Liver (tissue), 9 donors: Measurements from ENCODE around the gene LLGL2. TPM values are rescaled to one million over a fixed set of nuclear protein-coding genes. Genes with fewer than 3 reads are reported as not detected.

Source experiments
- DNase-seq: peaks from one replicate; pipeline ENCODE4 v3.0.0-alpha.2; 2017; ENCODE audit warnings: low spot score
- H3K27ac ChIP-seq, 2 donors: one replicate each; pipeline ENCODE4 v1.7.0; 2013; ENCODE audit warnings: inconsistent platforms in 2 of 2, low read length in 2 of 2, control low read depth in 1 of 2, low read depth in 1 of 2, mild to moderate bottlenecking in 1 of 2
- H3K27me3 ChIP-seq, 4 donors: one replicate each; pipeline versions ENCODE4 v1.6.1 to v1.7.0; 2013; ENCODE audit warnings: low read length in 3 of 4, inconsistent platforms in 1 of 4, mild to moderate bottlenecking in 1 of 4, moderate library complexity in 1 of 4; ENCODE audit not compliant: control insufficient read depth in 4 of 4, insufficient read depth in 4 of 4
- H3K36me3 ChIP-seq, 4 donors: one replicate each; pipeline versions ENCODE4 v1.6.1 to v1.7.0; 2013; ENCODE audit warnings: low read length in 3 of 4, mild to moderate bottlenecking in 3 of 4, low read depth in 1 of 4, moderate library complexity in 1 of 4; ENCODE audit not compliant: control insufficient read depth in 4 of 4, insufficient read depth in 3 of 4
- H3K4me1 ChIP-seq, 4 donors: one replicate each; pipeline versions ENCODE4 v1.6.1 to v1.7.0; 2013; ENCODE audit warnings: low read length in 3 of 4, mild to moderate bottlenecking in 3 of 4, moderate library complexity in 1 of 4; ENCODE audit not compliant: control insufficient read depth in 4 of 4, insufficient read depth in 4 of 4
- H3K4me3 ChIP-seq, 3 donors: one replicate each; pipeline versions ENCODE4 v1.6.1 to v1.7.0; 2013; ENCODE audit warnings: low read length in 3 of 3, control low read depth in 1 of 3, low read depth in 1 of 3, mild to moderate bottlenecking in 1 of 3
- H3K9ac ChIP-seq, 2 donors: one replicate each; pipeline ENCODE4 v1.7.0; 2013; ENCODE audit warnings: low read length in 2 of 2, mild to moderate bottlenecking in 2 of 2, moderate library complexity in 2 of 2, control low read depth in 1 of 2, low read depth in 1 of 2
- H3K9me3 ChIP-seq, 4 donors: one replicate each; pipeline versions ENCODE4 v1.6.1 to v1.7.0; 2013; ENCODE audit warnings: low read length in 3 of 4; ENCODE audit not compliant: control insufficient read depth in 4 of 4
- ATF3 ChIP-seq: IDR thresholded peaks from 2 replicates; pipeline ENCODE4 v1.6.1; 2016; ENCODE audit warnings: antibody characterized with exemption
- CTCF ChIP-seq: fragments of 150-350 bp; IDR thresholded peaks from 2 replicates; pipeline ENCODE4 v1.5.1; 2017; ENCODE audit warnings: improper control_type of control experiment, low read depth, low read length; ENCODE audit not compliant: missing input control
- EGR1 ChIP-seq, 2 donors: IDR thresholded peaks; 2 replicates each; pipeline ENCODE4 v1.6.1; 2016 to 2018; ENCODE audit warnings: antibody characterized with exemption in 2 of 2, low read depth in 2 of 2
- FOXA1 ChIP-seq: IDR thresholded peaks from 2 replicates; pipeline ENCODE4 v1.6.1; 2016; ENCODE audit warnings: antibody characterized with exemption
- FOXA2 ChIP-seq: IDR thresholded peaks from 2 replicates; pipeline ENCODE4 v1.6.1; 2016; ENCODE audit warnings: antibody characterized with exemption
- GABPA ChIP-seq, 2 donors: IDR thresholded peaks in 1 of 2; conservative IDR thresholded peaks in 1 of 2; 2 replicates each; pipeline ENCODE4 v1.6.1; 2016; ENCODE audit warnings: antibody characterized with exemption in 2 of 2, mild to moderate bottlenecking in 1 of 2, moderate library complexity in 1 of 2
- HNF4A ChIP-seq, 2 donors: conservative IDR thresholded peaks; 2 replicates each; pipeline ENCODE4 v1.6.1; 2016; ENCODE audit warnings: antibody characterized with exemption in 2 of 2, mild to moderate bottlenecking in 2 of 2
- HNF4G ChIP-seq: IDR thresholded peaks from 2 replicates; pipeline ENCODE4 v1.6.1; 2016; ENCODE audit warnings: antibody characterized with exemption
- JUND ChIP-seq, 2 donors: IDR thresholded peaks; 2 replicates each; pipeline ENCODE4 v1.6.1; 2016; ENCODE audit warnings: antibody characterized with exemption in 2 of 2
- MAX ChIP-seq: IDR thresholded peaks from 2 replicates; pipeline ENCODE4 v1.6.1; 2016; ENCODE audit warnings: antibody characterized with exemption
- NR2F2 ChIP-seq: IDR thresholded peaks from 2 replicates; pipeline ENCODE4 v1.6.1; 2016; ENCODE audit warnings: antibody characterized with exemption
- RAD21 ChIP-seq, 2 donors: IDR thresholded peaks; 2 replicates each; pipeline ENCODE4 v1.6.1; 2016; ENCODE audit warnings: antibody characterized with exemption in 2 of 2, mild to moderate bottlenecking in 2 of 2
- REST ChIP-seq: IDR thresholded peaks from 2 replicates; pipeline ENCODE4 v1.6.1; 2016; ENCODE audit warnings: antibody characterized with exemption, mild to moderate bottlenecking
- RXRA ChIP-seq, 2 donors: IDR thresholded peaks; 2 replicates each; pipeline ENCODE4 v1.6.1; 2017 to 2018; ENCODE audit warnings: antibody characterized with exemption in 2 of 2, mild to moderate bottlenecking in 1 of 2
- SP1 ChIP-seq: IDR thresholded peaks from 2 replicates; pipeline ENCODE4 v1.6.1; 2018; ENCODE audit warnings: antibody characterized with exemption, mild to moderate bottlenecking
- TAF1 ChIP-seq: conservative IDR thresholded peaks from 2 replicates; pipeline ENCODE4 v1.6.1; 2016; ENCODE audit warnings: antibody characterized with exemption, mild to moderate bottlenecking
- YY1 ChIP-seq: IDR thresholded peaks from 2 replicates; pipeline ENCODE4 v1.6.1; 2016; ENCODE audit warnings: antibody characterized with exemption, mild to moderate bottlenecking
- ZBTB33 ChIP-seq: IDR thresholded peaks from 2 replicates; pipeline ENCODE4 v1.6.1; 2016; ENCODE audit warnings: antibody characterized with exemption
- WGBS: extraction: QIAGEN DNeasy Blood & Tissue Kit; methylation state at CpG from one replicate; pipeline ENCODE4 v1.1.7; 2013; 5-methylcytosine and 5-hydroxymethylcytosine counted together
- polyA plus RNA-seq, 2 donors: library from polyadenylated mRNA; stranded (reverse) in 1 of 2; unstranded in 1 of 2; fragments of 200-250 nt in 1 of 2; fragments of >200 nt in 1 of 2; fragmentation: Nextera tagmentation in 1 of 2; extraction: Ambion mirVana in 1 of 2; gene quantifications; one replicate each; pipeline versions ENCODE4 v1.2.1 to v1.2.3, GENCODE V29; 2013 to 2015
- total RNA-seq, 2 donors: library from RNA; depleted of rRNA; stranded (reverse); fragments of >200 nt; gene quantifications; one replicate each; pipeline ENCODE4 v1.2.3, GENCODE V29; 2014
- donor health status: healthy.
- donor health status: healthy.
- donor health status: healthy.
- donor health status: healthy.
- donor health status: healthy.

The LLGL2 gene
- total and polyA plus RNA-seq, 4 donors, result 23.2 to 69.6 (median 38.5) TPM

GRCh38 chr17:75539967-75540729 is 14.7 kb downstream of the LLGL2 start:
- Histone ChIP-seq H3K9ac (no peak overlapping the region), H3K4me3 (no peak overlapping the region), H3K36me3 (peaks cover 0 to 4% (median 0%) of the 10 kb centered on the region in 4 donors), H3K4me1 (peaks cover 9 to 41% (median 22%) of the 10 kb centered on the region in 4 donors), H3K27me3 (no peaks in the 10 kb centered on the region), H3K27ac (no peak overlapping the region), H3K9me3 (no peaks in the 10 kb centered on the region)
- DNase-seq, result no peak
- TF ChIP-seq JUND (IDR thresholded peaks at IDR 0.05), result no peak
- no peak for TF ChIP-seq ZBTB33
- TF ChIP-seq NR2F2, result no peak
- TF ChIP-seq GABPA (IDR thresholded peaks at IDR 0.05 in 1 of 2, conservative IDR thresholded peaks at IDR 0.05 in 1 of 2), result no peak
- WGBS, result 86% methylated on average over 13 of the region's 13 CpGs

- Histone ChIP-seq H3K27ac (no peak overlapping the region), H3K36me3 (peaks cover 0 to 2% (median 0%) of the 10 kb centered on the region in 4 donors), H3K27me3 (no peaks in the 10 kb centered on the region), H3K9ac (no peak overlapping the region), H3K9me3 (no peaks in the 10 kb centered on the region), H3K4me3 (no peak overlapping the region), H3K4me1 (peaks cover 9 to 41% (median 22%) of the 10 kb centered on the region in 4 donors)
- no peak for TF ChIP-seq FOXA1
- TF ChIP-seq HNF4G, result no peak
- no peak for TF ChIP-seq MAX
- TF ChIP-seq EGR1 (IDR thresholded peaks at IDR 0.05; ENCODE audit: low read depth in 2 of 2), result no peak
- TF ChIP-seq NR2F2, result no peak
- no peak for TF ChIP-seq JUND (IDR thresholded peaks at IDR 0.05)
- TF ChIP-seq SP1, result no peak
- TF ChIP-seq RAD21 (IDR thresholded peaks at IDR 0.05), result no peak
- no peak for TF ChIP-seq REST
- TF ChIP-seq HNF4A (conservative IDR thresholded peaks at IDR 0.05), result no peak
- no peak for TF ChIP-seq CTCF
- no peak for TF ChIP-seq TAF1
- no peak for TF ChIP-seq YY1
- TF ChIP-seq RXRA (IDR thresholded peaks at IDR 0.05), result no peak
- no peak for TF ChIP-seq FOXA2
- TF ChIP-seq ZBTB33, result no peak
- TF ChIP-seq GABPA (IDR thresholded peaks at IDR 0.05 in 1 of 2, conservative IDR thresholded peaks at IDR 0.05 in 1 of 2), result no peak
- no peak for TF ChIP-seq ATF3
- WGBS, result 64% methylated on average over 4 of the region's 4 CpGs
- no peak for DNase-seq
Observed at GRCh38 chr17:75540923-75541503, 15.5 kb downstream of the LLGL2 start.
